Measurements from ENCODE around the gene MAB21L1. TPM values are rescaled to one million over a fixed set of nuclear protein-coding genes. Genes with fewer than 3 reads are reported as not detected.

Gene MAB21L1
- total and polyA plus RNA-seq, 2 donors (not counting 3 experiments of a cell fraction or from before 2014, with no cell fraction given) = 0.03 TPM; not detected in 1

- BruUV-seq (replicated peaks) = no TSS peak
- no peak overlapping the region for H3K4me2 ChIP-seq (ENCODE audit: insufficient read depth, low read length)
- CTCF ChIA-PET = interaction anchor here (0.8 kb wide), 1 partner anchor 284 kb away, joined by 3 read pairs; no protein-coding TSS in a partner anchor
These were observed 25.3 kb upstream of the MAB21L1 start for GRCh38 chr13:35501661-35502235.

More at GRCh38 chr13:35501661-35502235, 25.3 kb upstream of the MAB21L1 start:
- H3K9ac ChIP-seq (replicated peaks; ENCODE audit: extremely low read depth, insufficient read depth, low read length) = no peak overlapping the region
- POLR2A ChIA-PET = no interaction called here
- no peak overlapping the region for H3K4me3 ChIP-seq (replicated peaks in 1 of 3; ENCODE audit: insufficient read depth in 1 of 3, low read depth in 1 of 3, low read length in 3 of 3)
- no peak overlapping the region for H2AFZ ChIP-seq (ENCODE audit: low read depth, low read length)
- H3K9me1 ChIP-seq (replicated peaks; ENCODE audit: control insufficient read depth, extremely low read depth, insufficient read depth, low read length) = no peaks in the 10 kb centered on the region
- no peaks in the 10 kb centered on the region for H3K4me1 ChIP-seq (ENCODE audit: control insufficient read depth, extremely low read depth, insufficient read depth, low read length)
- no peaks in the 10 kb centered on the region for H4K20me1 ChIP-seq (replicated peaks; ENCODE audit: control insufficient read depth, extremely low read depth, insufficient read depth, low read length)
- no peak overlapping the region for H3K27ac ChIP-seq (ENCODE audit: insufficient read depth, low read depth, low read length)
- TF ChIP-seq EZH2 (IDR thresholded peaks at IDR 0.05; ENCODE audit: borderline replicate concordance, low read depth, low read length, severe bottlenecking) (no peak), MAX (IDR thresholded peaks at IDR 0.05; ENCODE audit: insufficient read depth, insufficient read length) (no peak), FOS (IDR thresholded peaks at IDR 0.05; ENCODE audit: borderline replicate concordance, insufficient read depth, low read length) (no peak), MYC (IDR thresholded peaks at IDR 0.05; ENCODE audit: low read depth, low read length) (no peak), GATA2 (IDR thresholded peaks at IDR 0.05; ENCODE audit: insufficient read depth, insufficient read length, low read depth, low read length) (no peak), POLR2A (IDR thresholded peaks at IDR 0.05; ENCODE audit: low read depth, low read length) (no peak), JUN (IDR thresholded peaks at IDR 0.05; ENCODE audit: borderline replicate concordance, insufficient read depth, insufficient read length, low read depth) (no peak), CTCF (IDR thresholded peaks at IDR 0.05; ENCODE audit: extremely low read depth in 1 of 2, insufficient read depth in 1 of 2, low read depth in 1 of 2, low read length in 2 of 2) (no peak), POLR2AphosphoS5 (IDR thresholded peaks at IDR 0.05; ENCODE audit: insufficient read depth, low read depth, low read length) (no peak)
- dilution Hi-C loops (cut with MboI; ENCODE audit: extremely low pct_ligation_motif_present, low sequenced_read_pairs) = no loop called here
- H3K27me3 ChIP-seq (ENCODE audit: control insufficient read depth in 2 of 2, insufficient read depth in 2 of 2, low read length in 2 of 2) = no peaks in the 10 kb centered on the region
- FAIRE-seq (no peak), DNase-seq (ENCODE audit: low read depth, low spot score) (no peak)
- no peaks in the 10 kb centered on the region for H3K36me3 ChIP-seq (ENCODE audit: control insufficient read depth in 2 of 2, extremely low read depth in 1 of 2, insufficient read depth in 2 of 2, low read length in 2 of 2)
- no peaks in the 10 kb centered on the region for H3K79me2 ChIP-seq (ENCODE audit: control insufficient read depth, insufficient read depth, low read length)
- intact Hi-C loops (cut with micrococcal nuclease) = no loop called here
- no peaks in the 10 kb centered on the region for H3K9me3 ChIP-seq (replicated peaks; ENCODE audit: control insufficient read depth, insufficient read depth, low read length)

Measured in endothelial cell of umbilical vein (primary cell).